ENCODE measurements around the gene DPY19L1.
A peak's percentile ranks its signal among the peaks of the same experiment; 100 is the strongest.
"Not testable (repeated sequence)": the region's sequence is repeated elsewhere in the genome, so short reads cannot be mapped to it uniquely, and the experiment has no call there.

DPY19L1 gene

GRCh38 chr7:35037211-35037525, at the start of gene DPY19L1:
Gene DPY19L1, minus strand, starts transcription at chr7:35037485. Its CDS starts 91 bp downstream, at chr7:35037394.
- DNase-seq (ENCODE audit: low read depth in 2 of 3, low spot score in 2 of 3) = no peak

GRCh38 chr7:35079517-35079916, 42.2 kb upstream of the DPY19L1 start:
- not testable (repeated sequence) for DNase-seq (ENCODE audit: low read depth in 2 of 3, low spot score in 2 of 3)

- not testable (repeated sequence) for DNase-seq (ENCODE audit: low read depth in 2 of 3, low spot score in 2 of 3)
Observed at GRCh38 chr7:35074008-35074407, 36.7 kb upstream of the DPY19L1 start.

GRCh38 chr7:35072950-35073827, 35.9 kb upstream of the DPY19L1 start:
- DNase-seq (ENCODE audit: low read depth in 2 of 3, low spot score in 2 of 3) = not testable (repeated sequence)

- DNase-seq (ENCODE audit: low read depth in 2 of 3, low spot score in 2 of 3) = not testable (repeated sequence)
Observed at GRCh38 chr7:35069084-35069483, 31.8 kb upstream of the DPY19L1 start.

GRCh38 chr7:35065382-35065781, 28.1 kb upstream of the DPY19L1 start:
- DNase-seq (ENCODE audit: low read depth in 2 of 3, low spot score in 2 of 3) = not testable (repeated sequence)

- not testable (repeated sequence) for DNase-seq (ENCODE audit: low read depth in 2 of 3, low spot score in 2 of 3)
Observed at GRCh38 chr7:35058571-35058970, 21.3 kb upstream of the DPY19L1 start.

GRCh38 chr7:35057505-35058451, 20.5 kb upstream of the DPY19L1 start:
- DNase-seq (ENCODE audit: low read depth in 2 of 3, low spot score in 2 of 3) = not testable (repeated sequence)

- DNase-seq (ENCODE audit: low read depth in 2 of 3, low spot score in 2 of 3) = not testable (repeated sequence)
Observed at GRCh38 chr7:35055733-35056132, 18.4 kb upstream of the DPY19L1 start.

GRCh38 chr7:35053488-35054175, 16.3 kb upstream of the DPY19L1 start:
- not testable (repeated sequence) for DNase-seq (ENCODE audit: low read depth in 2 of 3, low spot score in 2 of 3)

- DNase-seq (ENCODE audit: low read depth in 2 of 3, low spot score in 2 of 3) = not testable (repeated sequence)
Observed at GRCh38 chr7:35048390-35048789, 11.1 kb upstream of the DPY19L1 start.

- not testable (repeated sequence) for DNase-seq (ENCODE audit: low read depth in 2 of 3, low spot score in 2 of 3)
Observed at GRCh38 chr7:35047912-35048305, 10.6 kb upstream of the DPY19L1 start.

GRCh38 chr7:35047263-35047911, 10.1 kb upstream of the DPY19L1 start:
- not testable (repeated sequence) for DNase-seq (ENCODE audit: low read depth in 2 of 3, low spot score in 2 of 3)

GRCh38 chr7:35043301-35043700, 6.0 kb upstream of the DPY19L1 start:
- not testable (repeated sequence) for DNase-seq (ENCODE audit: low read depth in 2 of 3, low spot score in 2 of 3)

- no peak for DNase-seq (ENCODE audit: low read depth in 2 of 3, low spot score in 2 of 3)
Observed at GRCh38 chr7:35040906-35041305, 3.6 kb upstream of the DPY19L1 start.

GRCh38 chr7:35039343-35039742, 2.1 kb upstream of the DPY19L1 start:
- DNase-seq (ENCODE audit: low read depth in 2 of 3, low spot score in 2 of 3) = no peak

- no peak for DNase-seq (ENCODE audit: low read depth in 2 of 3, low spot score in 2 of 3)
Observed at GRCh38 chr7:35038354-35038753, 1.1 kb upstream of the DPY19L1 start.

- peak; percentile 56 to 87 (median 75) for DNase-seq (ENCODE audit: low read depth in 2 of 3, low spot score in 2 of 3)
Observed at GRCh38 chr7:35037526-35038341, 449 bp upstream of the DPY19L1 start.

GRCh38 chr7:35036361-35037171, 719 bp downstream of the DPY19L1 start:
- peak; percentile 4 to 9 (median 6) for DNase-seq (ENCODE audit: low read depth in 2 of 3, low spot score in 2 of 3)

Data from activated CD8-positive, alpha-beta memory T cell treated with anti-CD3 and anti-CD28 coated beads for 48 hours (primary cell).